MM.1S (cell line): Measurements from ENCODE around the gene AP4S1.
"Not testable (repeated sequence)": the region's sequence is repeated elsewhere in the genome, so short reads cannot be mapped to it uniquely, and the experiment has no call there.

Experiments used
- DNase-seq: peaks from one replicate; pipeline ENCODE4 v3.0.0-alpha.2; 2015
- H2AFZ ChIP-seq: fragments of 300-600 bp; sonication (generic); 2 replicates; pipeline ENCODE4 v1.6.0; 2016; ENCODE audit warnings: antibody characterized with exemption, low read length
- H3F3A ChIP-seq: fragments of 300-600 bp; sonication (generic); 2 replicates; pipeline ENCODE4 v1.6.1; 2016; ENCODE audit warnings: mild to moderate bottlenecking, antibody characterized with exemption, low read length, moderate library complexity, mixed read lengths; ENCODE audit not compliant: insufficient read depth
- H3K27ac ChIP-seq: fragments of 300-600 bp; sonication (generic); 2 replicates; pipeline ENCODE4 v1.5.1; 2016; ENCODE audit warnings: mild to moderate bottlenecking, low read length
- H3K27me3 ChIP-seq: fragments of 300-600 bp; sonication (generic); replicated peaks from 2 replicates; pipeline ENCODE4 v1.6.0; 2016; ENCODE audit warnings: low read length; ENCODE audit not compliant: insufficient read depth
- H3K36me3 ChIP-seq: fragments of 300-600 bp; sonication (generic); replicated peaks from 2 replicates; pipeline ENCODE4 v1.6.1; 2016; ENCODE audit warnings: mild to moderate bottlenecking, low read length, mixed read lengths; ENCODE audit not compliant: insufficient read depth
- H3K4me1 ChIP-seq: fragments of 300-600 bp; sonication (generic); 2 replicates; pipeline ENCODE4 v1.6.1; 2016; ENCODE audit warnings: low read length, mixed read lengths
- H3K4me2 ChIP-seq: fragments of 300-600 bp; sonication (generic); 2 replicates; pipeline ENCODE4 v1.6.0; 2016; ENCODE audit warnings: low read depth, low read length
- H3K4me3 ChIP-seq: fragments of 300-600 bp; sonication (generic); 2 replicates; pipeline ENCODE4 v1.5.1; 2016; ENCODE audit warnings: low read length, mixed read lengths
- H3K79me2 ChIP-seq: fragments of 300-600 bp; sonication (generic); 2 replicates; pipeline ENCODE4 v1.6.1; 2016; ENCODE audit warnings: mixed run types, low read length, mixed read lengths
- H3K9ac ChIP-seq: fragments of 300-600 bp; sonication (generic); 2 replicates; pipeline ENCODE4 v1.6.1; 2016; ENCODE audit warnings: low read length, mixed read lengths
- H3K9me2 ChIP-seq: fragments of 300-600 bp; sonication (generic); replicated peaks from 2 replicates; pipeline ENCODE4 v1.6.1; 2016; ENCODE audit warnings: mild to moderate bottlenecking, low read length, mixed read lengths; ENCODE audit not compliant: insufficient read depth
- H3K9me3 ChIP-seq: fragments of 300-600 bp; sonication (generic); replicated peaks from 2 replicates; pipeline ENCODE4 v1.6.1; 2016; ENCODE audit warnings: mild to moderate bottlenecking, low read length, mixed read lengths; ENCODE audit not compliant: insufficient read depth
- H4K20me1 ChIP-seq: fragments of 300-600 bp; sonication (generic); 2 replicates; pipeline ENCODE4 v1.6.1; 2016; ENCODE audit warnings: mild to moderate bottlenecking, low read length, moderate library complexity, mixed read lengths; ENCODE audit not compliant: insufficient read depth
- CTCF ChIP-seq: fragments of 300-600 bp; sonication (generic); IDR thresholded peaks from 2 replicates; pipeline ENCODE4 v1.5.1; 2016; ENCODE audit warnings: antibody characterized with exemption, low read length, mixed read lengths
- EZH2 ChIP-seq: fragments of 300-600 bp; sonication (generic); optimal IDR thresholded peaks from 2 replicates; pipeline ENCODE3; 2017; ENCODE audit warnings: low read depth, mild to moderate bottlenecking, antibody characterized with exemption, low read length, mixed read lengths
- EZH2phosphoT487 ChIP-seq: fragments of 300-600 bp; sonication (generic); IDR thresholded peaks from 2 replicates; pipeline ENCODE4 v1.6.1; 2018; ENCODE audit warnings: antibody characterized with exemption, low read length

Gene AP4S1

DNA sequence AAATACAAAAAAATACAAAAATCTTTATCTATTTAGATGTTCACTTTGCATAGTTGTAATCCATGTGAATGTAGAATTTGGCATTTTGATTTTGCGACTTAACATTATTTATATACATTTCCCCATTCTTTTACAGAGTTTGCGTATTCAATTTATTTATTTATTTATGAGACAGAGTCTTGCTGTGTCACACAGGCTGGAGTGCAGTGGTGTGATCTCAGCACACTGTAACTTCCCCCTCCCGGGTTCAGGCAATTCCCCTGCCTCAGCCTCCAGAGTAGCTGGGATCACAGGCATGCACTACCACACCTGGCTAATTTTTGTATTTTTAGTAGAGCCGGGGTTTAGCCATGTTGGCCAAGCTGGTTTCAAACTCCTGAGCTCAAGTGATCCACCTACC, 26.1 kb downstream of the AP4S1 start:
- Histone ChIP-seq H3K79me2 (no peaks in the 10 kb centered on the region), H3K27me3 (no peaks in the 10 kb centered on the region), H3K9me3 (no peaks in the 10 kb centered on the region), H3K27ac (no peak overlapping the region), H4K20me1 (no peaks in the 10 kb centered on the region), H3K9me2 (no peaks in the 10 kb centered on the region), H3K4me3 (no peak overlapping the region), H2AFZ (no peak overlapping the region), H3K36me3 (no peaks in the 10 kb centered on the region), H3F3A (no peaks in the 10 kb centered on the region), H3K4me2 (no peak overlapping the region), H3K9ac (no peak overlapping the region), H3K4me1 (no peaks in the 10 kb centered on the region)
- DNase-seq, result no peak
- TF ChIP-seq EZH2phosphoT487 (no peak), EZH2 (no peak), CTCF (no peak)

DNA sequence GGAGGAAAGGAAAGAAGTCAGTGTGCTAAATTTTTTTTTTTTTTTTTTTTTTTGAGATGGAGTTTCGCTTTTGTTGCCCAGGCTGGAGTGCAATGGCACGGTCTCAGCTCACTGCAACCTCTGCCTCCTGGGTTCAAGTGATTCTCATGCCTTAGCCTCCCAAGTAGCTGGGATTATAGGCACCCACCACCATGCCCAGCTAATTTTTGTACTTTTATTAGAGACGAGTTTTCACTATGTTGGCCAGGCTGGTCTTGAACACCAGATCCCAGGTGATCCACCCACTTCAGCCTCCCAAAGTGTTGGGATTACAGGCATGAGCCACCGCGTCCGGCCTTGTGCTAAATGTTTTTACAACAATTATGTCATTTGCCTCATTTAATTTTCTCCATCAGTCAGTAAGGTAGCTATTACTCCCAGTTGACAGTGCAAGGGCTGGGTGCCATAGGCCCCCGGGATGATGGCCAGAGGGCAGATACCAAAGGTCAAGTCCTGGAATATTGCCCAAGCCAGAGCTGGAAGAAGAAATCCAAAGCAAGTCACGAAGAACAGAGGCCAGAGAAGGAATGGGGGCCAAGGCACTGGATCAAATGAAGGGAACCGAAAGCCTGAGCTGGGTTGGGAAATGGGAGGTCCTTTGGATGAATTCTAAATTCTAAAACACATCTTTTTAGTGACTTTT, 27.6 kb downstream of the AP4S1 start:
- not testable (repeated sequence) for H2AFZ ChIP-seq, H3K27ac ChIP-seq, H3K27me3 ChIP-seq, H3K36me3 ChIP-seq, H3K4me2 ChIP-seq, H3K9me2 ChIP-seq, H3K79me2 ChIP-seq, H3K9ac ChIP-seq, H3K4me1 ChIP-seq, DNase-seq, H3F3A ChIP-seq, H4K20me1 ChIP-seq, H3K9me3 ChIP-seq, H3K4me3 ChIP-seq

GRCh38 chr14:31057035-31057434, 31.6 kb downstream of the AP4S1 start:
- no peaks in the 10 kb centered on the region for H4K20me1 ChIP-seq
- H3K27ac ChIP-seq, result no peak overlapping the region
- no peak overlapping the region for H3K4me3 ChIP-seq
- no peaks in the 10 kb centered on the region for H3K36me3 ChIP-seq
- H3K9ac ChIP-seq, result no peak overlapping the region
- no peaks in the 10 kb centered on the region for H3K9me2 ChIP-seq
- H3K4me2 ChIP-seq, result no peak overlapping the region
- TF ChIP-seq EZH2 (no peak), CTCF (no peak), EZH2phosphoT487 (no peak)
- H3K79me2 ChIP-seq, result no peaks in the 10 kb centered on the region
- no peak overlapping the region for H2AFZ ChIP-seq
- no peak for DNase-seq
- H3F3A ChIP-seq, result no peaks in the 10 kb centered on the region
- H3K27me3 ChIP-seq, result no peaks in the 10 kb centered on the region
- H3K4me1 ChIP-seq, result no peaks in the 10 kb centered on the region
- H3K9me3 ChIP-seq, result no peaks in the 10 kb centered on the region

GRCh38 chr14:31057701-31058364, 32.4 kb downstream of the AP4S1 start:
- TF ChIP-seq CTCF (no peak), EZH2phosphoT487 (no peak), EZH2 (no peak)
- no peak overlapping the region for H3K4me2 ChIP-seq
- no peak overlapping the region for H2AFZ ChIP-seq
- no peaks in the 10 kb centered on the region for H4K20me1 ChIP-seq
- no peak overlapping the region for H3K27ac ChIP-seq
- no peaks in the 10 kb centered on the region for H3K9me2 ChIP-seq
- no peaks in the 10 kb centered on the region for H3K27me3 ChIP-seq
- no peaks in the 10 kb centered on the region for H3K79me2 ChIP-seq
- H3F3A ChIP-seq, result no peaks in the 10 kb centered on the region
- H3K36me3 ChIP-seq, result no peaks in the 10 kb centered on the region
- no peaks in the 10 kb centered on the region for H3K4me1 ChIP-seq
- no peak overlapping the region for H3K9ac ChIP-seq
- no peak overlapping the region for H3K4me3 ChIP-seq
- no peaks in the 10 kb centered on the region for H3K9me3 ChIP-seq
- DNase-seq, result no peak
